Aorta (tissue), 5 donors: Measurements from ENCODE around the gene HOXD8. TPM values are rescaled to one million over a fixed set of nuclear protein-coding genes. Genes with fewer than 3 reads are reported as not detected.

Experiments
- ATAC-seq: fragments of 200-7000 bp; cut with Tn5 transposase; one replicate; pipeline ENCODE4 v1.9.1; 2022; ENCODE audit warnings: moderate library complexity; ENCODE audit not compliant: low FRiP score
- DNase-seq, 2 donors: peaks; one replicate each; pipeline ENCODE4 v3.0.0-alpha.2; 2020
- H3K27ac ChIP-seq, 2 donors: one replicate each; pipeline ENCODE4 v1.5.1; 2013; ENCODE audit warnings: low read length in 2 of 2, mild to moderate bottlenecking in 2 of 2, moderate library complexity in 2 of 2, control low read depth in 1 of 2, inconsistent platforms in 1 of 2, low read depth in 1 of 2
- H3K27me3 ChIP-seq, 2 donors: one replicate each; pipeline ENCODE4 v1.6.1; 2013; ENCODE audit warnings: control low read depth in 1 of 2, low read length in 1 of 2, mild to moderate bottlenecking in 1 of 2, moderate library complexity in 1 of 2; ENCODE audit not compliant: insufficient read depth in 2 of 2, control insufficient read depth in 1 of 2
- H3K36me3 ChIP-seq, 2 donors: one replicate each; pipeline ENCODE4 v1.6.1; 2013; ENCODE audit warnings: control low read depth in 1 of 2, low read length in 1 of 2, mild to moderate bottlenecking in 1 of 2; ENCODE audit not compliant: insufficient read depth in 2 of 2, control insufficient read depth in 1 of 2
- H3K4me1 ChIP-seq, 2 donors: one replicate each; pipeline ENCODE4 v1.6.1; 2013; ENCODE audit warnings: low read length in 2 of 2, control low read depth in 1 of 2, mild to moderate bottlenecking in 1 of 2, moderate library complexity in 1 of 2; ENCODE audit not compliant: insufficient read depth in 2 of 2, control insufficient read depth in 1 of 2
- H3K4me3 ChIP-seq, 2 donors: one replicate each; pipeline ENCODE4 v1.5.1; 2013; ENCODE audit warnings: low read length in 2 of 2, control low read depth in 1 of 2, mild to moderate bottlenecking in 1 of 2
- H3K9me3 ChIP-seq: one replicate; pipeline ENCODE4 v1.6.1; 2013; ENCODE audit warnings: mild to moderate bottlenecking, low read length; ENCODE audit not compliant: control insufficient read depth
- WGBS, 2 donors: extraction: QIAGEN DNeasy Blood & Tissue Kit; methylation state at CpG; one replicate each; pipeline ENCODE4 v1.1.7; 2013; 5-methylcytosine and 5-hydroxymethylcytosine counted together
- intact Hi-C, 2 donors: fragments of 100-400 bp; cut with DNase I; formaldehyde crosslinking; loops; one replicate each; pipeline versions ENCODE4 v1.14.2 to v1.15.0; 2022
- long read RNA-seq, 2 donors: library from polyadenylated mRNA; unstranded; transcript quantifications; one replicate each; pipeline ENCODE4 v2.0.0, GENCODE V29; 2020 to 2021
- polyA plus RNA-seq, 2 donors: library from polyadenylated mRNA; stranded (reverse); fragments of 200-250 nt; gene quantifications; one replicate each; pipeline ENCODE4 v1.2.3, GENCODE V29; 2013
- total RNA-seq, 2 donors: library from RNA; stranded (reverse); fragmentation: NEBNext Ultra II Directional; extraction: Animal tissue kit (Norgen Biotek cat#: 25700); gene quantifications; one replicate each; pipeline ENCODE4 v1.2.1, GENCODE V29; 2021
- donor health status: healthy with polysubstance abuse.
- donor health status: Bipolar disorder and iron deficiency.
- donor health status: DM: no; HTN: no; CAD: no.
- donor health status: DM: no; HTN: no; CAD: no.
- donor health status: DM: yes; HTN: yes; CAD: no.

HOXD8 gene
- 10 to 100 TPM; 11.5 to 14.4 TPM for total RNA-seq
- polyA plus RNA-seq = 1 to 10 TPM; 2.5 to 7.3 TPM
- long read RNA-seq, donor 1, partial matches to known transcripts = 0 of 6 reads
- long read RNA-seq, donor 1, other reads (novel, unspliced or antisense) = 0 of 6 reads
- long read RNA-seq, donor 2, transcript HOXD8-201 (2 exons, 1,917 nt) = major isoform, 5 of 12 reads
- long read RNA-seq, donor 2, partial matches to known transcripts = 0 of 12 reads
- long read RNA-seq, donor 2, other reads (novel, unspliced or antisense) = 3 of 12 reads

DNA sequence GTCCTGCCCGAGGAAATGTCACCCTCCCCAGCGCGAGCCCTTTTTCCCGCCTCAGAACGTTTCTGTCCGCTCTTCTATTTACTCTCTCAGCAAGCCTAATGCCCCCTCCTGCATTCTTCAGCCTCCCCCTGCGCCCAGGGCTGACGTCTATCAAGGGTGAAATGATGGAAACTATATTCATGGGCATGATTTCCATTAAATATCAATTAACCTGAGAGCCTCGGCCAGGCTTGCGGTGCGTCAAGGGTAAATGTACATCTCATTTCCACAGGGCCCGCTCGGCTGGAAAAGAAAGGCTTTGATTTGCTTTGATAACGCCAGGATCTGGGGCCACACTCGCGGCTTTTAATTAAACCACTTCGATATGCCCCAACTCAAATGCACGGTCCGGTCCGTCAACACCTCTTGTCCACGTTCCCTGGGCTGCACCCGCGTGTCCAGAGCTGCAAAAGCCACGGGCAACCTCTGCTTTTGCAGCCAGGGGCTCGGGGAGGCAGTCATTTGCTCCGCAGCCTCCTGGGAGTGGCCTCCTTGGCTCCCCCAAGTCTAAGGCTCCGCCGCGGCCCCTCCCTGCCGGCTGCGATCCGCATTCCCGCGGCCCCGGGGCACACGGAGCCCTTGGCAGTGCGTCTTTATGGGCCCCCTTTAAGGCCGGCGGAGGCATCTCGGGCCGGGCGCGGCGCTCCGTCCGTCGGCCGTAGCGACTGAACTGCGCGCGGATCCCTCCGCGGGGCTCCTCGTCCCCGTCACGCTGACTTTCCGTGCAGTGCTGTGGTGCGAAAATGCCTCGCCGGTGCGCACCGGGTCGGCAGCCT lies at the start of gene HOXD8:
TSS of gene HOXD8 (plus strand) at position 724 of the 815 bp plus-strand sequence. CDS start 662 bp downstream, outside the sequence.
- H3K4me1 ChIP-seq = no peaks in the 10 kb centered on the region
- H3K27ac ChIP-seq = peak within 1 kb of the TSS; percentile 54 to 64
- H3K36me3 ChIP-seq = no peaks in the 10 kb centered on the region
- DNase-seq (peak; percentile 80 to 93), ATAC-seq (peak; percentile 91)
- H3K4me3 ChIP-seq = peak within 1 kb of the TSS; percentile 61 to 83
- 1 to 3% methylated on average over 64 of the region's 64 CpGs for WGBS, 2 donors
- H3K9me3 ChIP-seq = no peaks in the 10 kb centered on the region
- intact Hi-C loops = loop anchor here (5.0 kb wide), 2 partner anchors 683 to 1018 kb away; no protein-coding TSS in a partner anchor
- no peaks in the 10 kb centered on the region for H3K27me3 ChIP-seq

DNA sequence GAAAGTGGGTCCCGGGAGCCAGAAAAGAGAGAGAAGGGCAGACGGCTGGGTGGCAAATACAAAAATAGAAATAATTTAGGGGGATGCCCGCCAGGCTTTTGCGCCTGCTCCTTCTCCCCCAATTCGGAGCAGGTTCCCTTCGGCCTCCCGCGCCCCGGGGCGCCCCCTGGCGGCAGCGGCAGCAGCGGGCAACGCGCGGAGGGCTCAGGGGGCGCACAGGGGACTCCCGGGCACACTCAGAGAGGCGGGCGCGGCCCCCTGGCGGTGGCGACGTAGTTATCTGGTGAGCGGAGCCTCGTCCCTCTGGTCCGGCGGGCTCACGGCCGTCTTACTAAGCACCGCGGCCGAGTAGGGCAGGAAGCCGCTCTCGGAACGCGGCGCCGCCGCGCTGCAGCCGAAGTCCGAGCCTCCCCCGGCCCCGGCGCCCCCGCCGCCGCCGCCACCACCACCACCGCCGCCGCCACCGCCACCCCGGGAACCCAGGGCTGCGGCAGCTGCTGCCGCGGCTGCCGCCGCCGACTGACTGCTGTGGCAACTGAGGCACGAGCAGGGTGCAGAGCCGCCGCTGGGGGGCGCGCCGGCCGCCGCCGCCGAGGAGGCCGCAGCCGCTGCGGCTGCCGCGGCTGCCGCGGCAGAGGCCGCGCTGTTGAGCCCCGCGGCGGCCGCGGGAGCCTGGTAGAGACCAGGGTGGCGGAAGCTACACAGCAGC lies 49.5 kb upstream of the HOXD8 start:
- no peaks in the 10 kb centered on the region for H3K27me3 ChIP-seq

DNA sequence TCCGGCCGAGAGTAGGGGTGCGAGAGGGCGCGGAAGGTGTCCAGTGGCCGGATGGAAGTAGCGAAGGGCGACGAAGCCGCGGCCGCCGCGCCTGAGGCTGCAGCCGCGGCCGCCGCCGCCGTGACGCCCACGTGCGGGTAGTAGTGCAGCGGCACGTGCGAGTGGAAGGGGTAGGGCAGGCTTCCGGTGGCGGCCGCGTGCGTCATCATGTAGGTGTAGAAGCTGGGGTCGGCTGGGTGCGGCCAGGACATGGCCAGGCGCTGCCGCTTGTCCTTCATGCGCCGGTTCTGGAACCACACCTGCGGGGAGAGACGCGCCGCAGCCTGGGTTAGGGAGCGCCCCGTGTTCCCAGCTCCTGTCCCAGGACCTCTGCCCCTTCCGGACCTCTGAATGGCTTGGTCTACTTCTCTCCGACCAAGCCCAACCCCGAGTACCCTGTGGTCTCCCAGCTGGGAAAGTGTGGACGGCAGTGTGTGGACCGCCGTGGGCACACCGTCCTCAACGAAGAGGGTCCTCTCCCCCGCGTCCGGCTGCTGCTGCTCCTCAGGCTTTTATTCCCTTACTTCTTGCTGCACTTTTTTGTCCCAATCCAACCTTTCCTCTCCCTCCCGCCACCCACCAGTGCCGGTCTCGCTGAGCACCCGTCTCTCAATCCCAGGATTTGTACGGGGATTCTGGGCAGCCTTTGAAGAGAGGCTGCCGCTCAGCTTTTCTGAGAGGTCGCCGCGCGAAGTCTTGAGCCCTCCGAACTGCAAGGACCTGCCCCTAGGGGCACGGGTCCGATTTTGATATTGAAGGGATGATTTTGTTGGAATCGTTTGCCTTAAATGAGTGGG lies 48.7 kb upstream of the HOXD8 start:
- Histone ChIP-seq H3K4me1 (no peaks in the 10 kb centered on the region), H3K36me3 (no peaks in the 10 kb centered on the region), H3K9me3 (peaks cover 2% of the 10 kb centered on the region), H3K27ac (no peak overlapping the region), H3K27me3 (no peaks in the 10 kb centered on the region), H3K4me3 (peak overlapping the region in 1 of 2 donors; percentile 20)
- intact Hi-C loops = loop anchor here in 1 of 2 donors (10.0 kb wide), 1 partner anchor 1746 kb away; the partner anchor contains the start of gene SP9
- DNase-seq = no peak
- WGBS, 2 donors = 9% methylated on average over 67 to 68 of the region's 68 CpGs
- ATAC-seq = no peak

More for the DNA sequence above, 49.5 kb upstream of the HOXD8 start:
- intact Hi-C loops = loop anchor here in 1 of 2 donors (10.0 kb wide), 1 partner anchor 1745 kb away; the partner anchor contains the start of gene SP9
- Histone ChIP-seq H3K4me1 (no peaks in the 10 kb centered on the region), H3K4me3 (peak overlapping the region in 1 of 2 donors; percentile 20), H3K36me3 (no peaks in the 10 kb centered on the region), H3K9me3 (peaks cover 2% of the 10 kb centered on the region), H3K27ac (no peak overlapping the region)
- 1 to 3% methylated on average over 45 to 86 of the region's 86 CpGs for WGBS, 2 donors
- ATAC-seq (no peak), DNase-seq (peak in 1 of 2 donors; percentile 83)

DNA sequence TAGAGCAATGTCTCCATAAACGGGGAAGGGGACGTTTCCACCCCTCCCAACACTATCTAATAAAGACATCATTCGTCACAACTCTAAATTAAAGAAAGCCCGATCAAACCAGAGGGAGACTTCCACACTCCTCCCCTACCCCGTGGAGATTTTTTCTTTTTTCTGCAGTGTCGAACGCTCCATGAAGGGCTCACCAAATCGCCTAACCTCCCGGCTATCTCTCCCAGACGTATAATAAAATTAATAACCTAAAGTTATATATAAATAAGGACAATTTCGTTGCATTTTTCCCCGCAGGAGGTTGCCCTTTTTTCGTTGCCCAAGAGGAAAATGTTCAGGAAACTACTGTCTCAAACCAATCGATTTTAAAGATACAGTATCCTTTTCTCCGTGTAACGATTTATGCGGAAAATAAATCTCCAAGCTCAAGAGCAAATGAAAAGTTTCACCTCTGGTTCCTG lies 48.1 kb upstream of the HOXD8 start:
- DNase-seq = no peak
- no peaks in the 10 kb centered on the region for H3K36me3 ChIP-seq
- intact Hi-C loops = loop anchor here in 1 of 2 donors (10.0 kb wide), 1 partner anchor 1747 kb away; the partner anchor contains the start of gene SP9

DNA sequence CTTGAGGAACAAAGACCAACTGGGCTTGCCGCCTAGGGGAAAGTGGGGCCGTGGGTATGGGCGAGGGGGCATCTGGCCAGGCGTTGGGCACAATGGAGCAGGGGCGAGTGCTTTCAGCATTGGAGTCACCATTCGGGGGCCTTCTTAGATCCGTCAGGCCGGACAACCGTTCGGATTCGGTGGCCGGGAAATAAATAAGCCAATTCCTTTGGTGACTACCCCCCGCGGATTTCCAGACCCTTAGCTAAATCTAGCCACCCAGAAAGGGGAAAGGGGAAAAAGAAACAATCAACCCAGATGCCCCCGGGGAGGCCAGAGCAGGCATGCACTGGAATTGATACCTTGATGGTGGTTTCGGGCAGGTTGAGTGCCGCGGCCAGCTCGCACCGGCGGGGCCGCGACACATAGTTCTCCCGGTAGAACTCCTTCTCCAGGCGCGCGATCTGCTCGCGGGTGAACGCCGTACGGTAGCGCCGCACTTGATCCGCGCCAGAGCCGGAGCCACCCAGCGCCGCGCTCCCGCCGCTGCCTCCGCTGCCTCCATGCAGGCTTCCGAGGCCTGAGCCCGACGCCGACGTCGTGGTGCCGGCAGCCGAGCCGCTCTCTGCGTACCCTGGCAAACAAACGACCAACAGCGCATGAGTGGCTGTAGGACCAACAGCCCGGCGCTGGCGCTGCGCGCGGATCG lies 47.5 kb upstream of the HOXD8 start:
- intact Hi-C loops = loop anchor here in 1 of 2 donors (10.0 kb wide), 1 partner anchor 1747 kb away; the partner anchor contains the start of gene SP9
- H3K4me3 ChIP-seq = no peak overlapping the region
- 12% methylated on average over 62 of the region's 62 CpGs for WGBS, 2 donors

More for the DNA sequence above, 48.1 kb upstream of the HOXD8 start:
- Histone ChIP-seq H3K9me3 (peaks cover 2% of the 10 kb centered on the region), H3K27me3 (no peaks in the 10 kb centered on the region), H3K27ac (no peak overlapping the region), H3K4me1 (no peaks in the 10 kb centered on the region), H3K4me3 (no peak overlapping the region)
- no peak for ATAC-seq
- WGBS, 2 donors = 12 to 13% methylated on average over 17 of the region's 17 CpGs

DNA sequence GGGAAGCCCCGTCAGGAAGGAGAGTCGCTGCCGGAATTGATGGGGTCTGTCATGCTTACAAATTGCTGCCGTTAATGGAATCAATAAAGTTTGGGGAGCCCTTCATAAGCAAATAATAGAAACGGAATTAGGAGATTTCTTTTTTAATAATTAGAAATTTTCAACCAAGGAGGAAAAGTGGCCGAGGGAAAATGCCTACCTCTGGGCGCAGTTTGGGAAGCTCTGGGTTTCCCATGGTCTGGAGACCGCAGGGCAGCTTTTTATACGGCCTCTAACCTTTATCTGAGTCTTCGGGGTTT lies 47.0 kb upstream of the HOXD8 start:
- 20 to 21% methylated on average over 10 of the region's 10 CpGs for WGBS, 2 donors
- no peak overlapping the region for H3K27ac ChIP-seq
- intact Hi-C loops = loop anchor here in 1 of 2 donors (10.0 kb wide), 1 partner anchor 1748 kb away; the partner anchor contains the start of gene SP9
- no peak overlapping the region for H3K4me3 ChIP-seq
- ATAC-seq (no peak), DNase-seq (no peak)
- H3K27me3 ChIP-seq = no peaks in the 10 kb centered on the region
- H3K4me1 ChIP-seq = no peaks in the 10 kb centered on the region
- H3K9me3 ChIP-seq = peaks cover 2% of the 10 kb centered on the region
- no peaks in the 10 kb centered on the region for H3K36me3 ChIP-seq

More for the DNA sequence above, 47.5 kb upstream of the HOXD8 start:
- H3K27me3 ChIP-seq = no peaks in the 10 kb centered on the region
- peaks cover 2% of the 10 kb centered on the region for H3K9me3 ChIP-seq
- DNase-seq (no peak), ATAC-seq (no peak)
- H3K27ac ChIP-seq = no peak overlapping the region
- no peaks in the 10 kb centered on the region for H3K4me1 ChIP-seq
- no peaks in the 10 kb centered on the region for H3K36me3 ChIP-seq

DNA sequence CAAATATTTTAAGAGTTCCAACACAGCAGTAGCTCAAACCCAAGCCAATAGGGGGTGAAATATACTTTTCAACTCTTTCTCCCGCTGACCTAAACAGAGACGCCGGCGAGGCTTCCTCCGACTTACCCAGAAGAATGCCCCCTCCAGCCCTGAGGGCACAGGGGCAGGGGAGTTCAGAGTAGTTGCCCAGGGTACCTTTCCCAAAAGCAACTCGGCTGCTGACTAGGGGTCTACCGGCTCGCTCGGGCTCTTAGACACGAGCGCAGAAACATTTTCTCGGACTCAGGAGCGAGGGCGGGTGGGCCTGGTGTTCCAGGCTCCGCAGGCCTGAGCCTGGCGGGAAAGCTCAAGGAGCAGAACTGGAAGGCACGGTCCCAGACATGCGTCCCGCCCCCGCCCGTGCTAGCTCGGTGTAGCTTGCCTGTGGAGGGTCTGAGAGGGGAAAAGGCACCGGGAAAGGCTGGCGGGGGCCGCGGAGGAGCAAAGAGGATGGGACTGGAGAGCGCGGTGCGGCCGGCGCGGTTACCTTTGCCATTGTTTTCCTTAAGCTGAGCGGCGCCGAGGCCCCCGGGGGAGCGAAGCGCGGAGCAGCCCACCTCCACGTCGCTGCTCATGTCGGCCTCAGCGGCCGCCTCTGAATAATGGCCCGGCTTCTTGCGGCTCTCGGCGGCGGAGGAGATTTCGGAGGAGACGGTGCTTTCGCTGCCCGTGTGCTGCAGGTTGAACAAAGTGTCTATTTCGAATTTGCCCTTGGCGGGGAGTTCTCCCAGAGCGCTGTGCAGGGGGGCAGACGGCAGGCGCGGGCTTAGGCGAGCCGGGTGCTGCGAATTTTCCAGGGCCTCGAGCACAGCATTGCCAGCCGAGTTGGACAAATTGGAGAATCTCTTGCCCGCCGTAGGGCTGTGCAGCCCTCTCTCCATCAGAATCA lies 46.4 kb upstream of the HOXD8 start:
- Histone ChIP-seq H3K27ac (no peak overlapping the region), H3K36me3 (no peaks in the 10 kb centered on the region), H3K4me3 (no peak overlapping the region), H3K9me3 (peaks cover 2% of the 10 kb centered on the region), H3K27me3 (no peaks in the 10 kb centered on the region), H3K4me1 (no peaks in the 10 kb centered on the region)
- intact Hi-C loops = loop anchor here in 1 of 2 donors (10.0 kb wide), 1 partner anchor 1748 kb away; the partner anchor contains the start of gene SP9
- WGBS, 2 donors = 9% methylated on average over 66 of the region's 66 CpGs
- no peak for ATAC-seq
- DNase-seq = no peak
